A673 (cell line): ENCODE measurements around the gene MYO18B.

Experiments used
- CTCF ChIP-seq: fragments of 300-800, 200-600 bp; sonication (generic); conservative IDR thresholded peaks from 2 replicates; pipeline ENCODE4 v1.5.1; 2017; ENCODE audit warnings: low read depth, mild to moderate bottlenecking, antibody characterized with exemption, low read length, moderate library complexity, mixed read lengths
- EZH2 ChIP-seq: fragments of 200-600 bp; sonication (generic); IDR thresholded peaks from 2 replicates; pipeline ENCODE4 v1.6.1; 2017; ENCODE audit warnings: borderline replicate concordance, low read depth, mild to moderate bottlenecking, mixed read lengths, antibody characterized with exemption, low read length; ENCODE audit not compliant: poor library complexity, severe bottlenecking

GRCh38 chr22:25750569-25751173, 8.7 kb downstream of the MYO18B start:
- TF ChIP-seq CTCF = no peak
- TF ChIP-seq EZH2 = no peak
